Body of pancreas (tissue), 4 donors: ENCODE data around the gene HAP1. TPM values are rescaled to one million over a fixed set of nuclear protein-coding genes. Genes with fewer than 3 reads are reported as not detected.

Experiments used
- ATAC-seq: fragments of 150-250 bp; one replicate; pipeline ENCODE4 v1.9.1; 2016
- DNase-seq, 4 donors: peaks; one replicate each; pipeline ENCODE4 v3.0.0-alpha.2; 2019
- H3K27ac ChIP-seq, 4 donors: fragments of 200-600 bp; sonication (generic); 1 replicate in 3 of 4; 2 replicates in 1 of 4; pipeline versions ENCODE4 v1.5.1 to v1.6.1; 2016 to 2019; ENCODE audit warnings: mild to moderate bottlenecking in 1 of 4, mixed read lengths in 1 of 4, moderate library complexity in 1 of 4
- H3K27me3 ChIP-seq, 2 donors: fragments of 200-600 bp; sonication (generic); one replicate each; pipeline ENCODE4 v1.6.0; 2016; ENCODE audit warnings: mild to moderate bottlenecking in 1 of 2
- H3K36me3 ChIP-seq, 2 donors: fragments of 200-600 bp; sonication (generic); replicated peaks in 1 of 2; 2 replicates each; pipeline ENCODE4 v1.5.1; 2016; ENCODE audit warnings: low read depth in 2 of 2; ENCODE audit not compliant: insufficient read depth in 1 of 2
- H3K4me1 ChIP-seq: fragments of 200-600 bp; sonication (generic); one replicate; pipeline ENCODE4 v1.6.0; 2016
- H3K4me3 ChIP-seq, 2 donors: fragments of 200-600 bp; sonication (generic); 1 replicate in 1 of 2; 2 replicates in 1 of 2; pipeline ENCODE4 v1.5.1; 2016 to 2019
- H3K9me3 ChIP-seq, 3 donors: fragments of 200-600 bp; sonication (generic); 1 replicate in 2 of 3; 2 replicates in 1 of 3; pipeline ENCODE4 v1.5.1; 2016
- CTCF ChIP-seq, 7 experiments: fragments of 450-650 bp in 4 of 7; fragments of 200-600 bp in 3 of 7; sonication (generic) in 3 of 7; IDR thresholded peaks; one replicate each; pipeline ENCODE4 v1.5.1; 2016 to 2019; ENCODE audit warnings: antibody characterized with exemption in 7 of 7
- POLR2A ChIP-seq, 3 donors: fragments of 450-650 bp; IDR thresholded peaks; one replicate each; pipeline ENCODE4 v1.6.1; 2016; ENCODE audit warnings: antibody characterized with exemption in 3 of 3, mild to moderate bottlenecking in 2 of 3
- whole genome bisulfite sequencing, 2 donors: methylation state at CpG; one replicate each; pipeline ENCODE4 v1.1.5; 2017; 5-methylcytosine and 5-hydroxymethylcytosine counted together
- intact Hi-C: fragments of 100-400 bp; cut with DNase I; formaldehyde crosslinking; loops from one replicate; pipeline ENCODE4 v1.15.1; 2023
- total RNA-seq, 2 donors: library from RNA; depleted of rRNA; stranded (reverse); fragments of >200 nt; gene quantifications; one replicate each; pipeline ENCODE4 v1.1.0, GENCODE V29; 2016

The HAP1 gene
- total RNA-seq: 1 to 10 TPM in 1 of 2 donors, under 1 TPM in 1; 0.52 to 1.3 TPM

GRCh38 chr17:41734139-41734948 is at the start of gene HAP1:
TSS of gene HAP1 (minus strand) at chr17:41734643. CDS start at chr17:41734634, 9 bp downstream.
- Histone ChIP-seq H3K4me3 (peak within 1 kb of the TSS in 1 of 2 donors; percentile 30), H3K36me3 (no peaks in the 10 kb centered on the region), H3K4me1 (peaks cover 33% of the 10 kb centered on the region), H3K27me3 (peaks cover 4 to 18% of the 10 kb centered on the region in 2 donors), H3K27ac (no peak within 1 kb of the TSS), H3K9me3 (no peaks in the 10 kb centered on the region)
- WGBS, 2 donors: 1 to 2% methylated on average over 20 to 72 of the region's 77 CpGs
- intact Hi-C loops: no loop called here
- ATAC-seq: peak; percentile 15
- peak; percentile 13 to 47 (median 32) for DNase-seq
- TF ChIP-seq POLR2A (IDR thresholded peaks at IDR 0.05): peak in 2 of 3 donors; percentile 59 to 76
- TF ChIP-seq CTCF (IDR thresholded peaks at IDR 0.05): no peak

GRCh38 chr17:41782142-41782541 is 47.7 kb upstream of the HAP1 start:
- peak overlapping the region in 3 of 4 donors; percentile 29 to 97 (median 95) for H3K27ac ChIP-seq
- 40 to 42% methylated on average over 4 of the region's 4 CpGs for WGBS, 2 donors
- no peaks in the 10 kb centered on the region for H3K36me3 ChIP-seq
- H3K4me1 ChIP-seq: peaks cover 69% of the 10 kb centered on the region
- H3K27me3 ChIP-seq: no peaks in the 10 kb centered on the region
- no peaks in the 10 kb centered on the region for H3K9me3 ChIP-seq
- DNase-seq (peak in 3 of 4 donors; percentile 34 to 48 (median 39)), ATAC-seq (no peak)
- H3K4me3 ChIP-seq: no peak overlapping the region
- intact Hi-C loops: no loop called here
- peak in 1 of 7 experiments; percentile 5 for TF ChIP-seq CTCF (IDR thresholded peaks at IDR 0.05)
- no peak for TF ChIP-seq POLR2A (IDR thresholded peaks at IDR 0.05)

- 77 to 79% methylated on average over 13 of the region's 13 CpGs for WGBS, 2 donors
- intact Hi-C loops: no loop called here
- H3K27ac ChIP-seq: peak overlapping the region in 3 of 4 donors; percentile 29 to 97 (median 95)
- H3K4me3 ChIP-seq: no peak overlapping the region
- H3K36me3 ChIP-seq: no peaks in the 10 kb centered on the region
- no peak for TF ChIP-seq POLR2A (IDR thresholded peaks at IDR 0.05)
- no peak for TF ChIP-seq CTCF (IDR thresholded peaks at IDR 0.05)
- no peak for ATAC-seq
- H3K4me1 ChIP-seq: peaks cover 72% of the 10 kb centered on the region
- no peak for DNase-seq
- H3K27me3 ChIP-seq: no peaks in the 10 kb centered on the region
- no peaks in the 10 kb centered on the region for H3K9me3 ChIP-seq
Observed at GRCh38 chr17:41781404-41782110, 47.1 kb upstream of the HAP1 start.

GRCh38 chr17:41779954-41780353 is 45.5 kb upstream of the HAP1 start:
- H3K4me3 ChIP-seq: no peak overlapping the region
- intact Hi-C loops: no loop called here
- H3K27ac ChIP-seq: peak overlapping the region in 1 of 4 donors; percentile 9
- H3K4me1 ChIP-seq: peaks cover 76% of the 10 kb centered on the region
- ATAC-seq: no peak
- H3K27me3 ChIP-seq: no peaks in the 10 kb centered on the region
- TF ChIP-seq POLR2A (IDR thresholded peaks at IDR 0.05) (no peak), CTCF (IDR thresholded peaks at IDR 0.05) (no peak)
- no peaks in the 10 kb centered on the region for H3K36me3 ChIP-seq
- no peak for DNase-seq
- H3K9me3 ChIP-seq: no peaks in the 10 kb centered on the region
- 92% methylated on average over 1 of the region's 1 CpG; no CpG with 5 or more reads in 1 of the 2 donors for WGBS, 2 donors
